ENCODE data around the gene PIK3CD.

PIK3CD gene

DNA sequence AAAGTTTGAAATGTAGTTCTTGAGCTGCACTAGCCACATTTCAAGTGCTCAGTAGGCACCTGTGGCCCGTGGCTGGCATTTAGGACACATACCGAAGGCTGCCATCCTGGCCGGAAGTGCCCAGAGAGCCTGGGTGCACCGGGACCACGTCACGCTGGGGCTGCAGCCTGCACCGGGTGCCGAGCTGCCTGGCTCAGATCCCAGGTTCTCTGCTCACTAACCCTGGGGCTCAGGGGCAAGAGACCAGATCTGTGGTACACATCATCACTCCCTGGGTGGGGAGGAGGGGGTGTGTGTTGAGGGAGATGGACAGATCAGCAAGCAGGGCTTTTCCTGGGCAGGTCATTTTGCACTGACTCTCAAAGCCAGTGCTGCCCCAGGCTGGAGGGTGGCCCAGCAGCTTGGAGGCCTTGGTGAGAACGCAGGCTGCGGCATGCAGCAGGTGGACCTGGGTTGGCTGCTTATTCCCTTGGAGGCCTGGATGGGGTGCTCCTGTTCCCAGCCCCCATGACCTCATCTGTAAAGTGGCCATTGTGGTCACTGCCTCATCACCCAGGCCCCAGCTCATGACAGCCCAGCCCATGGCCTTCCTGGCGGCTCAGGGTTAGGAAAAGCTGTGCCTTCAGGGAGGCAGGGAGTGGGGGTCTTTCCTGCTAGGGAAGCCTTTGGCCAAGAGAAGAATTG lies 39.2 kb upstream of the PIK3CD start:
- in situ Hi-C loops (cut with MboI; ENCODE audit: low pct_unique_long_range_greater_than_20kb, low sequenced_read_pairs, unreplicated experiment), result no loop called here
- no peak for DNase-seq (ENCODE audit: low spot score)
- TF ChIP-seq, protein P1, sequence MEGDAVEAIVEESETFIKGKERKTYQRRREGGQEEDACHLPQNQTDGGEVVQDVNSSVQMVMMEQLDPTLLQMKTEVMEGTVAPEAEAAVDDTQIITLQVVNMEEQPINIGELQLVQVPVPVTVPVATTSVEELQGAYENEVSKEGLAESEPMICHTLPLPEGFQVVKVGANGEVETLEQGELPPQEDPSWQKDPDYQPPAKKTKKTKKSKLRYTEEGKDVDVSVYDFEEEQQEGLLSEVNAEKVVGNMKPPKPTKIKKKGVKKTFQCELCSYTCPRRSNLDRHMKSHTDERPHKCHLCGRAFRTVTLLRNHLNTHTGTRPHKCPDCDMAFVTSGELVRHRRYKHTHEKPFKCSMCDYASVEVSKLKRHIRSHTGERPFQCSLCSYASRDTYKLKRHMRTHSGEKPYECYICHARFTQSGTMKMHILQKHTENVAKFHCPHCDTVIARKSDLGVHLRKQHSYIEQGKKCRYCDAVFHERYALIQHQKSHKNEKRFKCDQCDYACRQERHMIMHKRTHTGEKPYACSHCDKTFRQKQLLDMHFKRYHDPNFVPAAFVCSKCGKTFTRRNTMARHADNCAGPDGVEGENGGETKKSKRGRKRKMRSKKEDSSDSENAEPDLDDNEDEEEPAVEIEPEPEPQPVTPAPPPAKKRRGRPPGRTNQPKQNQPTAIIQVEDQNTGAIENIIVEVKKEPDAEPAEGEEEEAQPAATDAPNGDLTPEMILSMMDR (IDR thresholded peaks at IDR 0.05; ENCODE audit: extremely low read depth, insufficient read depth, missing control alignments), result no peak

DNA sequence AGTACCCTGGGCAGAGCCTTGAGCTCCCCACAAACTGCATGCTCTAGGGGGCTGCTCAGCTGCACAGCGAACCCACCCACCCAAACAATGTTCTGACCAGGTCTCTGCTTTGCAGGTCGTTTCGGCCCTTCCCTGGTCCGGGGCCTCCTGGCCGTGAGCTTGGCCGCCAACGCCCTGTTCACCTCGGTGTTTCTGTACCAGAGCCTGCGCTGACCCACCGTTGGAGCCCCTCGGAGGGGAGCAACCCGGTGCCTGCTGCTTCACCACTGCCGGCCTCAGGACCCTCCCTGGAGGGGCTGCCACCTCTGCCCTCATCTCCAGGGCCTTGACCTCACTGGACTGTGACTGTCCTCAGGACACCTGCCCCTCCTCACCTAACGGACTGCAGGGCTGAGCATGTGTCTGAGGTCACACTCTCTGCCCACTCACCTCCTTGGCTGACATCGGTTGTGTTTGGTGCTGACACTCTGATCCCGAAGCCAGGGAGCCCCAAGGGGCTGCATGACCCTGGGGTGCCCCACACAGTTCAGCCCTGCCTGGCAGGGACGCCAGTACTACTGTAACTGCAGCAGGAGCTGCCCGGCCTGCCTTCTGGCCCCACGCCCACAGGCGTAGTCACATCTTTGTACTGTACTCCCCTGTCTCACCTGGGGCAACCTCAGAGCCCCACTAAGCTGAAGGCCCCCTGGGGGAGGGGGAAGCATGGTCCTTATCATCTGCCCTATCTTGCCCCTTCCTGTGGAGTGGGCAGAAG lies 38.5 kb upstream of the PIK3CD start:
- in situ Hi-C loops (cut with MboI; ENCODE audit: low pct_unique_long_range_greater_than_20kb, low sequenced_read_pairs, unreplicated experiment), result no loop called here
- no peak for DNase-seq (ENCODE audit: low spot score)
- TF ChIP-seq, protein P1 (IDR thresholded peaks at IDR 0.05; ENCODE audit: extremely low read depth, insufficient read depth, missing control alignments), result no peak

DNA sequence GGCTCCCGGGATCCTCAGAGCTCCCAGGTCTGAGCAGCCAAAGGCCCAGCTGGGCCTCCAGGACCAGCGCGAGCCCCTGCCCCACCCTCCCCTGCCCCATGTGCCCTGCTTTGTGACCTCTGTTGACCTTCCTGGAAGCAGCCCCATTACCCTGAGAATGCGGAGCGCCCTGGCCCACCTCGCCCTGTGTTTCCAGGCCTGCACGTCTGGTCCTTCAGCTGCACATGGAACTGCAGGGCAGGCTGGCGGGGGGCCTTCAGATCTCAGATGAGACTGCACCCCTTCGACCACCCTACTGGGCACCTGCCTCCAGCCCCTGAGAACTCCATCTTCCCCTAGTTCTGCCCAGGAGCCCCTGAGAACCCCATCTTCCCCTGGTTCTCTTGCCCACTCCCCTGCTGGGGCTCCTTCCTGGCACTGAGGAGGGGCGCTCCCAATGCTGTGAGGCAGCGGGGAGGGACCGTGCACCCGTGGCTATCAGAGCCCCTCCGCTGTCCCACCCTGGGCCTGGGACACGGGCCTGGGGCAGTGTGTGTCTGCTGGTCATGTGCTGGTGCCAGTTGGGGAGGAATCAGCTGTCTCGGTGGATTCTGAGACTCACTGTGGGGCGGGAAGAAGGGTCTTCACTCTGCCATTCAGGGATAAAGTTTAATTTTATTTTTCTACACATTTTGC lies 37.8 kb upstream of the PIK3CD start:
- no peak for DNase-seq (ENCODE audit: low spot score)
- in situ Hi-C loops (cut with MboI; ENCODE audit: low pct_unique_long_range_greater_than_20kb, low sequenced_read_pairs, unreplicated experiment), result no loop called here
- TF ChIP-seq, protein P1 (IDR thresholded peaks at IDR 0.05; ENCODE audit: extremely low read depth, insufficient read depth, missing control alignments), result no peak

DNA sequence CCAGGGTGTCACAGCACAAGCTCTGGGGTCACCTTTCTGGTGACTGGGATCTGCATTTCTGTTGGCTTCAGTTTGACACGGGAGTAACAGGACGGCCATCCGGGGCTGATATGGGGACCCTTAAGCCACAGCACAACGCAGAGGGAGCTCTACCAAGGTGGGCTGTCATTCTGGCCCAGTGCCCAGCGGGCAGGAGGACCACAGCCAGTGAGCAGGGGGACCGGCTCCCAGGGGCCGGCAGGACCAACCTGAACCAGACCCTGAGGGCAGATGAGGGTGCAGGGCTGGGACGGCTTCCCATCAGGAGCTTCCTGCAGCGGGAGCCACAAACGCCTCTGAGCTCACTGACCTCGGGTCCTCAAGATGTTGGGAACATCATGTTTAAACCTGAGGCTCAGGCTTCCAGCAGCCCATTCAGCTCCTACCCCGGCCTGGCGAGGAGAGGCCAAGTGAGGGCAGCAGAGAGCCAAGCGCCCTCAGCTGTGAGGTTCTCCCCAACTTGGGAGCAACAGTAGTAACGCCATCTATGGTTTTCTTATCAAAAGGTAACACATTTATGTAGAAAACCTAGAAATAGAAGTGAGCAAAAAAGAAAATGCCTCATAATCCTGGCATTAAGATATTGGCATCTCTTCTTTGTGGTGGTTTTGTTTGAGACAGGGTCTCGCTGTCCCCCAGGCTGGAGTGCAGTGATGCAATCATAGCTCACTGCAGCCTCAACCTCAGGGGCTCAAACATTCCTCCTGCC lies 36.0 kb upstream of the PIK3CD start:
- peak; percentile 84 for DNase-seq (ENCODE audit: low spot score)
- TF ChIP-seq, protein P1 (IDR thresholded peaks at IDR 0.05; ENCODE audit: extremely low read depth, insufficient read depth, missing control alignments), result peak; percentile 93
- in situ Hi-C loops (cut with MboI; ENCODE audit: low pct_unique_long_range_greater_than_20kb, low sequenced_read_pairs, unreplicated experiment), result no loop called here

DNA sequence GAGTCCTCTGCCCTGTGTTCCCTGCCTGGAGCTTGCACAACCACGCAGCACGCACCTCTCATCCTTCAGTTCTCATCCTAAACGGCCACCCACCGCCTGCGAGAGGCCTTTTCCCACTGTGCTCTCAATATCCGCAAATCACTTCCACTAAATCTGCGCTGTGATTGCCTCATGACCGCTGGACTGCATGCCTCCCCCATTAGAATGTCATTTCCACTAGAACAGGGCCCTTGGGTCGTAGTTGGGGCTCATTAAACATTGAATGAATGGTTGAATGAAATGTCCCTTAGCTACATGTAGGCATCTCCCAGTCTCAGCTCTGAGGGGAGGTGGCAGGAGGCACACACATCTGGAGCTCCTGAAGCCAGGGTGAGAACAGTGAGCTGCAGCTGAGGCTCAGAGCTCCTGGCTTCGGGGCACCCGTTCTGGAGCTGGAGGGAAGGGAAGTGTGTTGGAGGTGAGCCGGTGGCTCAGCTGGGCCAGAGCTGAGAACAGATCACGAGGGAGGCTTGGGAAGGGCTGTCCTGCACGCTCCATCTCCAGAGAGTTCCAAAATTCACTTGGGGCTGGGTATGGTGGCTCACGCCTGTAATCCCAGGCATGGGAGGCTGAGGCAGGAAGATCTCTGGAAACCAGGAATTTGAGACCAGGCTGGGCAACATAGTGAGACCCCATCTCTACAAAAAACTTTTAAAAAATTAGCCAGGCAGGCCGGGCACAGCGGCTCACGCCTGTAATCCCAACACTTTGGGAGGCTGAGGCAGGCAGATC lies 32.4 kb upstream of the PIK3CD start:
- no peak for DNase-seq (ENCODE audit: low spot score)
- TF ChIP-seq, protein P1 (IDR thresholded peaks at IDR 0.05; ENCODE audit: extremely low read depth, insufficient read depth, missing control alignments), result no peak

More for the DNA sequence above, 32.4 kb upstream of the PIK3CD start:
- in situ Hi-C loops (cut with MboI; ENCODE audit: low pct_unique_long_range_greater_than_20kb, low sequenced_read_pairs, unreplicated experiment), result no loop called here

Data from GM13977 (cell line).